Neural progenitor cell (in vitro differentiated cells): ENCODE results near the gene MMP1.

Experiments
- EZH2 ChIP-seq: fragments of 200-600 bp; sonication (generic); IDR thresholded peaks from 2 replicates; pipeline ENCODE4 v1.6.1; 2017; ENCODE audit warnings: antibody characterized with exemption, mild to moderate bottlenecking, moderate library complexity
- EZH2phosphoT487 ChIP-seq: fragments of 200-600 bp; sonication (generic); IDR thresholded peaks from 2 replicates; pipeline ENCODE4 v1.6.1; 2017; ENCODE audit warnings: antibody characterized with exemption
- TF ChIP-seq, protein P1 (sequence below): fragments of 200-600 bp; sonication (generic); IDR thresholded peaks from 2 replicates; pipeline ENCODE4 v1.5.1; 2017; ENCODE audit warnings: antibody characterized with exemption, mild to moderate bottlenecking

DNA sequence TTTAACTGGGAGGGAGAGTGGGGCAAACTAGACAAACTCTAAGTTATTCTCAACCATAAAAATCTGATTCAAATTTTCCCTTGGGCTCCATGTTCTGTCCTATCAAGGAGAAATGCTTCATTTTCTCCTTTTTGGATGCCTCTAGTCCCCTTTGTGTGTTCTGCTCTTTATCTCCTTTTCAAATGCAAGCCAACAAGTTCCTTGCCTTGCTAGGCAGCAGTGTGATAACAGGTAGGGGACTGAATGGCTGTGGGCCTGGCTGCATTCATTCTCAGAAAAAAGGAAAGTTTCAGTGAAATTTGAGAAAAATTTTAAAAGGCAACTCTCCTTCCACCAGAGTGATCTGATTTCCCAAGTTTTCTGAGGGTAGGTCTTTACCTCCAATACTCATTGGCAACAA is 46.3 kb downstream of the MMP1 start:
- TF ChIP-seq, protein P1, sequence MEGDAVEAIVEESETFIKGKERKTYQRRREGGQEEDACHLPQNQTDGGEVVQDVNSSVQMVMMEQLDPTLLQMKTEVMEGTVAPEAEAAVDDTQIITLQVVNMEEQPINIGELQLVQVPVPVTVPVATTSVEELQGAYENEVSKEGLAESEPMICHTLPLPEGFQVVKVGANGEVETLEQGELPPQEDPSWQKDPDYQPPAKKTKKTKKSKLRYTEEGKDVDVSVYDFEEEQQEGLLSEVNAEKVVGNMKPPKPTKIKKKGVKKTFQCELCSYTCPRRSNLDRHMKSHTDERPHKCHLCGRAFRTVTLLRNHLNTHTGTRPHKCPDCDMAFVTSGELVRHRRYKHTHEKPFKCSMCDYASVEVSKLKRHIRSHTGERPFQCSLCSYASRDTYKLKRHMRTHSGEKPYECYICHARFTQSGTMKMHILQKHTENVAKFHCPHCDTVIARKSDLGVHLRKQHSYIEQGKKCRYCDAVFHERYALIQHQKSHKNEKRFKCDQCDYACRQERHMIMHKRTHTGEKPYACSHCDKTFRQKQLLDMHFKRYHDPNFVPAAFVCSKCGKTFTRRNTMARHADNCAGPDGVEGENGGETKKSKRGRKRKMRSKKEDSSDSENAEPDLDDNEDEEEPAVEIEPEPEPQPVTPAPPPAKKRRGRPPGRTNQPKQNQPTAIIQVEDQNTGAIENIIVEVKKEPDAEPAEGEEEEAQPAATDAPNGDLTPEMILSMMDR: no peak
- TF ChIP-seq EZH2phosphoT487: no peak
- TF ChIP-seq EZH2: no peak
